ENCODE data around the gene SERINC5. TPM values are rescaled to one million over a fixed set of nuclear protein-coding genes. Genes with fewer than 3 reads are reported as not detected.

The SERINC5 gene
- total RNA-seq, 3 donors from 2014 or later (not counting 1 experiment from before 2014, with no cell fraction given) = 6.8 to 18.9 (median 14.5) TPM

- no peak for TF ChIP-seq CTCF (IDR thresholded peaks at IDR 0.05)
- Mint-ChIP-seq H3K27ac (no peak overlapping the region), H3K9me3 (no peaks in the 10 kb centered on the region), H3K4me3 (no peak overlapping the region), H3K27me3 (ENCODE audit: low read depth in 2 of 2) (peaks cover 0 to 8% of the 10 kb centered on the region in 2 donors), H3K4me1 (peaks cover 0 to 9% of the 10 kb centered on the region in 2 donors), H3K36me3 (no peaks in the 10 kb centered on the region)
- Histone ChIP-seq H3K36me3 (ENCODE audit: control insufficient read depth, insufficient read depth, low read length) (no peaks in the 10 kb centered on the region), H3K27ac (ENCODE audit: low read length) (peak overlapping the region; percentile 17), H3K4me1 (ENCODE audit: control insufficient read depth, insufficient read depth, low read length) (peaks cover 7% of the 10 kb centered on the region), H3K4me3 (ENCODE audit: low read length) (no peak overlapping the region), H3K9me3 (ENCODE audit: control insufficient read depth, insufficient read depth, low read length) (no peaks in the 10 kb centered on the region), H3K27me3 (ENCODE audit: control insufficient read depth, insufficient read depth, low read length) (no peaks in the 10 kb centered on the region)
- intact Hi-C loops (cut with micrococcal nuclease) = no loop called here
- ATAC-seq = no peak
- WGBS (ENCODE audit: insufficient coverage) = 69% methylated on average over 11 of the region's 11 CpGs
- no peak for DNase-seq
Measured at GRCh38 chr5:80125022-80125961, 130.6 kb downstream of the SERINC5 start.

GRCh38 chr5:80124121-80124918, 131.5 kb downstream of the SERINC5 start:
- Mint-ChIP-seq H3K9me3 (no peaks in the 10 kb centered on the region), H3K4me1 (peaks cover 0 to 9% of the 10 kb centered on the region in 2 donors), H3K27ac (no peak overlapping the region), H3K4me3 (no peak overlapping the region), H3K36me3 (no peaks in the 10 kb centered on the region), H3K27me3 (ENCODE audit: low read depth in 2 of 2) (peaks cover 0 to 8% of the 10 kb centered on the region in 2 donors)
- ATAC-seq (no peak), DNase-seq (no peak)
- Histone ChIP-seq H3K27me3 (ENCODE audit: control insufficient read depth, insufficient read depth, low read length) (no peaks in the 10 kb centered on the region), H3K27ac (ENCODE audit: low read length) (no peak overlapping the region), H3K9me3 (ENCODE audit: control insufficient read depth, insufficient read depth, low read length) (no peaks in the 10 kb centered on the region), H3K4me3 (ENCODE audit: low read length) (no peak overlapping the region), H3K36me3 (ENCODE audit: control insufficient read depth, insufficient read depth, low read length) (no peaks in the 10 kb centered on the region), H3K4me1 (ENCODE audit: control insufficient read depth, insufficient read depth, low read length) (peaks cover 7% of the 10 kb centered on the region)
- WGBS (ENCODE audit: insufficient coverage) = 91% methylated on average over 9 of the region's 9 CpGs
- intact Hi-C loops (cut with micrococcal nuclease) = no loop called here
- TF ChIP-seq CTCF (IDR thresholded peaks at IDR 0.05) = no peak

GRCh38 chr5:80122579-80122978, 133.3 kb downstream of the SERINC5 start:
- Mint-ChIP-seq H3K27ac (no peak overlapping the region), H3K9me3 (peaks cover 0 to 3% of the 10 kb centered on the region in 2 donors), H3K27me3 (ENCODE audit: low read depth in 2 of 2) (peaks cover 0 to 8% of the 10 kb centered on the region in 2 donors), H3K4me1 (peaks cover 4 to 10% of the 10 kb centered on the region in 2 donors), H3K4me3 (no peak overlapping the region), H3K36me3 (no peaks in the 10 kb centered on the region)
- no peaks in the 10 kb centered on the region for H3K27me3 ChIP-seq (ENCODE audit: control insufficient read depth, insufficient read depth, low read length)
- H3K27ac ChIP-seq (ENCODE audit: low read length) = no peak overlapping the region
- TF ChIP-seq CTCF (IDR thresholded peaks at IDR 0.05) = no peak
- no peaks in the 10 kb centered on the region for H3K36me3 ChIP-seq (ENCODE audit: control insufficient read depth, insufficient read depth, low read length)
- DNase-seq = peak in 1 of 2 donors; percentile 15
- H3K9me3 ChIP-seq (ENCODE audit: control insufficient read depth, insufficient read depth, low read length) = no peaks in the 10 kb centered on the region
- 46% methylated on average over 2 of the region's 2 CpGs for WGBS (ENCODE audit: insufficient coverage)
- ATAC-seq = no peak
- peaks cover 7% of the 10 kb centered on the region for H3K4me1 ChIP-seq (ENCODE audit: control insufficient read depth, insufficient read depth, low read length)
- intact Hi-C loops (cut with micrococcal nuclease) = no loop called here
- H3K4me3 ChIP-seq (ENCODE audit: low read length) = no peak overlapping the region
